ENCODE data around the gene BPIFB2. TPM values are rescaled to one million over a fixed set of nuclear protein-coding genes. Genes with fewer than 3 reads are reported as not detected.

BPIFB2 gene
- polyA plus RNA-seq, 1 of the 3 experiments (the other 2 are of a cell fraction), result not detected

DNA sequence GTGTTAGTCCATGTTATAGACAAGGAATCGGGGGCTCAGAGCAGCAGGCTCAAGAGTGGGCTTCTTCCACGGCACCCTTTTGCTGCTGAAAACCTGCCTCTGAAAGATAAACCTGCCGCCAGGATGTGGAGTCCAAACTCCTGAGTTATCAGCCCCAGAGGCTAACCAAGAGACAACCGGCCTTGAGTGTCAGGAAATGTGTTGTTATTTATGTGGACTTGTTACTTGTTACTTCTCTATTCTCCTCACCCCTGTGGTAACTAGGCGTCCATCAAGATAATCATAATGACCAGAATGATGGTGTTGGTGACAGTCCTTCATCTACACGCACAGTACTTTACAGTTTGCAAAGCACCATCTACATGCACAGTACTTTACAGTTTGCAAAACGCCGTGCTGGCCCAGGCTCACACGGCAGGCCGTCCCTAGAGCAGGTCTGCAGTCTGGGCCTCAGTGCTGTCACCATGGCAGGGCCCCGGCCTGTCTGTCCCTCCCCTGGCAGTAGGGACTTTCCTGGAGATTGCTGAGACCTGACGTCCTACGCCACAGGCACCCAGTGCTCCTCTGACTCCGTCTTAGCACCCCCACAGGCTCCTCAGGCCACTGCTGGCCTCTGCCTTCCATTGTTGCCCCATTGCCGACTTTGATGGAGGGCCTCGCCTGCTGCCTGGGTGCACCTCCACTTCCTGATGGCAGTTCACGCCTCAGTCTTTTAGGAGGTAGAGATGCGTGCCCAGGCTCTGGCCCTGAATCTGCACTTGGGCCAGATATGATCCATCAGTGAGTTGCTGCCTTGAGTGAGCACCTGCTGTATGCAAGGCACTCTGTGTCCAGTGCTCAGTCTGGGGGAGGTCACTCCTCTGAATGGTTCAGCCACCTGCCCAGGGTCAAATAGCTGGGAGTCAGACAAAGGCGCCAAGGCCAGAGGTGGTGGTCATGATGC, 62.9 kb downstream of the BPIFB2 start:
- no peak overlapping the region for H3K4me3 ChIP-seq (ENCODE audit: low read depth in 2 of 2, low read length in 1 of 2)
- no peak overlapping the region for H3K27ac ChIP-seq (ENCODE audit: low read depth in 2 of 2, low read length in 1 of 2)
- no peak overlapping the region for H2AFZ ChIP-seq (ENCODE audit: low read depth)
- no peaks in the 10 kb centered on the region for H3K4me1 ChIP-seq (ENCODE audit: control insufficient read depth in 1 of 2, insufficient read depth in 2 of 2, low read depth in 1 of 2, low read length in 1 of 2)
- peaks cover 44% of the 10 kb centered on the region for H3K27me3 ChIP-seq (ENCODE audit: insufficient read depth)
- no peak overlapping the region for H3K4me2 ChIP-seq
- DNase-seq, result no peak
- H4K20me1 ChIP-seq (ENCODE audit: insufficient read depth), result no peaks in the 10 kb centered on the region
- H3F3A ChIP-seq (replicated peaks; ENCODE audit: insufficient read depth), result no peaks in the 10 kb centered on the region
- no peak for TF ChIP-seq CHD2 (IDR thresholded peaks at IDR 0.05; ENCODE audit: low read length, partially characterized antibody)
- no peak for TF ChIP-seq NFIC (IDR thresholded peaks at IDR 0.05; ENCODE audit: borderline replicate concordance)
- TF ChIP-seq RCOR1 (IDR thresholded peaks at IDR 0.05; ENCODE audit: low read length), result no peak
- TF ChIP-seq ZBTB33 (IDR thresholded peaks at IDR 0.05; ENCODE audit: borderline replicate concordance, low read depth), result no peak
- TF ChIP-seq USF2 (IDR thresholded peaks at IDR 0.05; ENCODE audit: borderline replicate concordance, low read depth, low read length), result no peak
- no peak for TF ChIP-seq GATA2 (CRISPR knock-in tag; IDR thresholded peaks at IDR 0.05)
- no peak for TF ChIP-seq POLR2AphosphoS5 (IDR thresholded peaks at IDR 0.05; ENCODE audit: low read depth, low read length)
- no peak for TF ChIP-seq TAF1 (IDR thresholded peaks at IDR 0.05; ENCODE audit: borderline replicate concordance, low read depth, low read length)
- TF ChIP-seq, protein P1, sequence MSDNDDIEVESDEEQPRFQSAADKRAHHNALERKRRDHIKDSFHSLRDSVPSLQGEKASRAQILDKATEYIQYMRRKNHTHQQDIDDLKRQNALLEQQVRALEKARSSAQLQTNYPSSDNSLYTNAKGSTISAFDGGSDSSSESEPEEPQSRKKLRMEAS (IDR thresholded peaks at IDR 0.05; ENCODE audit: low read depth), result no peak
- TF ChIP-seq MXI1 (IDR thresholded peaks at IDR 0.05; ENCODE audit: low read depth, low read length), result no peak
- TF ChIP-seq SIN3A (IDR thresholded peaks at IDR 0.05; ENCODE audit: borderline replicate concordance, low read depth, low read length), result no peak
- TF ChIP-seq, protein P2, sequence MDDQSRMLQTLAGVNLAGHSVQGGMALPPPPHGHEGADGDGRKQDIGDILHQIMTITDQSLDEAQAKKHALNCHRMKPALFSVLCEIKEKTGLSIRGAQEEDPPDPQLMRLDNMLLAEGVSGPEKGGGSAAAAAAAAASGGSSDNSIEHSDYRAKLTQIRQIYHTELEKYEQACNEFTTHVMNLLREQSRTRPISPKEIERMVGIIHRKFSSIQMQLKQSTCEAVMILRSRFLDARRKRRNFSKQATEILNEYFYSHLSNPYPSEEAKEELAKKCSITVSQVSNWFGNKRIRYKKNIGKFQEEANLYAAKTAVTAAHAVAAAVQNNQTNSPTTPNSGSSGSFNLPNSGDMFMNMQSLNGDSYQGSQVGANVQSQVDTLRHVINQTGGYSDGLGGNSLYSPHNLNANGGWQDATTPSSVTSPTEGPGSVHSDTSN (IDR thresholded peaks at IDR 0.05), result no peak
- CTCF ChIA-PET, result no interaction called here
- POLR2A ChIA-PET, result no interaction called here
- no peaks in the 10 kb centered on the region for H3K9me3 ChIP-seq
- no peaks in the 10 kb centered on the region for H3K79me2 ChIP-seq (ENCODE audit: insufficient read depth)
- no peaks in the 10 kb centered on the region for H3K36me3 ChIP-seq (replicated peaks in 1 of 2; ENCODE audit: control insufficient read depth in 1 of 2, insufficient read depth in 2 of 2, low read length in 1 of 2)
- no peak overlapping the region for H3K9ac ChIP-seq
- WGBS (ENCODE audit: low lambda C conversion rate), result 27% methylated on average over 12 of the region's 19 CpGs
- H3K9me2 ChIP-seq, result no peaks in the 10 kb centered on the region

Data from SK-N-SH (cell line).